Measurements from ENCODE around the gene HNRNPK.

- no peak for TF ChIP-seq CTCF (IDR thresholded peaks at IDR 0.05)
- TF ChIP-seq POLR2A (IDR thresholded peaks at IDR 0.05), result no peak
Measured at GRCh38 chr9:83956436-83957247, 23.4 kb downstream of the HNRNPK start.

All from tibial nerve (tissue), 3 donors.